ENCODE data around the gene NLK. TPM values are rescaled to one million over a fixed set of nuclear protein-coding genes. Genes with fewer than 3 reads are reported as not detected.
A peak's percentile ranks its signal among the peaks of the same experiment; 100 is the strongest.

The NLK gene
- total RNA-seq, 1 donor from 2014 or later, result 30.6 TPM

DNA sequence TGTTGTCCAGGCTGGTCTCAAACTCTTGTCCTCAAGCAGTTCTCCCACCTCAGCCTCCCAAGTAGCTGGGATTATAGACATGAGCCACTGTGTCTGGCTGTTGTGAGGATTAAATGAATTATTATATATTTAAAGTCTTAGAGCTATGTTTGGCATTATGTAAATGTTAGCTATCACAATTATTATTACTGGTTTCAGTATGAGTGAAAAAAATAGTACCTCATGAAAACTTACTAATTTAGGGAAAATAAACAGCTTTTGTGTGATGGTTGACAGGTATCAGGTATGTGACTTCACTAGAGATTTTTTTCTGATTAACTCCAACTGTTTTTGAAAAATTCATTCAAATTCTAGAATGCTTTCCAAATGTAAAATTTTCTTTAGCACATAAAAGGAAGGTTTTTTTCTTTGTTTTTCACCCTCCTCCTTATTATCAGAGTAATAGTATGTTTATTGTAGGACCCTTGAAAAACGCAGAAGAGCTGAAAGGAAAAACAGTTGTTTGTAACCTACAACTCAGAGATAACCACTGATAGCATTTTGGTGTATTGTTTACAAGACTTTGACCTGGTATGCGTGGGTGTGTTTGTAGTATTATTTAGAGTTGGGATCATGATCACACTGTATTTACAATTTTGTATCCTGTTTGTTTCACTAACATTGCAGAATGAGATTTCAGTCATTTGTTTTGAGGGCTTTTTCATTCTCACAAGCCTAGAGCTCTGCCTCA is 13.2 kb downstream of the NLK start:
- H3K27me3 ChIP-seq (ENCODE audit: insufficient read depth, low read length), result no peaks in the 10 kb centered on the region
- no peak for DNase-seq (ENCODE audit: low read depth)
- FAIRE-seq, result no peak
- H3K36me3 Mint-ChIP-seq (ENCODE audit: low read depth, unreplicated experiment), result peaks cover 3% of the 10 kb centered on the region
- TF ChIP-seq, protein P1, sequence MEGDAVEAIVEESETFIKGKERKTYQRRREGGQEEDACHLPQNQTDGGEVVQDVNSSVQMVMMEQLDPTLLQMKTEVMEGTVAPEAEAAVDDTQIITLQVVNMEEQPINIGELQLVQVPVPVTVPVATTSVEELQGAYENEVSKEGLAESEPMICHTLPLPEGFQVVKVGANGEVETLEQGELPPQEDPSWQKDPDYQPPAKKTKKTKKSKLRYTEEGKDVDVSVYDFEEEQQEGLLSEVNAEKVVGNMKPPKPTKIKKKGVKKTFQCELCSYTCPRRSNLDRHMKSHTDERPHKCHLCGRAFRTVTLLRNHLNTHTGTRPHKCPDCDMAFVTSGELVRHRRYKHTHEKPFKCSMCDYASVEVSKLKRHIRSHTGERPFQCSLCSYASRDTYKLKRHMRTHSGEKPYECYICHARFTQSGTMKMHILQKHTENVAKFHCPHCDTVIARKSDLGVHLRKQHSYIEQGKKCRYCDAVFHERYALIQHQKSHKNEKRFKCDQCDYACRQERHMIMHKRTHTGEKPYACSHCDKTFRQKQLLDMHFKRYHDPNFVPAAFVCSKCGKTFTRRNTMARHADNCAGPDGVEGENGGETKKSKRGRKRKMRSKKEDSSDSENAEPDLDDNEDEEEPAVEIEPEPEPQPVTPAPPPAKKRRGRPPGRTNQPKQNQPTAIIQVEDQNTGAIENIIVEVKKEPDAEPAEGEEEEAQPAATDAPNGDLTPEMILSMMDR (IDR thresholded peaks at IDR 0.05; ENCODE audit: insufficient read depth, low read depth, low read length), result no peak
- no peak for TF ChIP-seq EZH2 (IDR thresholded peaks at IDR 0.05; ENCODE audit: insufficient read depth, low read length)
- no peak overlapping the region for H3K4me3 Mint-ChIP-seq (ENCODE audit: unreplicated experiment)
- no peaks in the 10 kb centered on the region for H3K27me3 Mint-ChIP-seq (ENCODE audit: low read depth, unreplicated experiment)
- H3K9me3 ChIP-seq (ENCODE audit: insufficient read depth, low read depth, low read length), result no peaks in the 10 kb centered on the region
- H2AFZ ChIP-seq (ENCODE audit: low read depth, low read length), result no peak overlapping the region
- H3K27ac Mint-ChIP-seq (ENCODE audit: unreplicated experiment), result no peak overlapping the region
- H3K4me1 Mint-ChIP-seq (ENCODE audit: low read depth, unreplicated experiment), result peaks cover 23% of the 10 kb centered on the region
- no peak overlapping the region for H3K4me2 ChIP-seq (ENCODE audit: low read length)
- no peaks in the 10 kb centered on the region for H3K9me3 Mint-ChIP-seq (ENCODE audit: unreplicated experiment)
- H3K27ac ChIP-seq (ENCODE audit: low read depth, low read length), result no peak overlapping the region
- peaks cover 5% of the 10 kb centered on the region for H3K4me1 ChIP-seq (ENCODE audit: insufficient read depth, low read length)
- no peak overlapping the region for H3K9ac ChIP-seq (ENCODE audit: low read length)
- peaks cover 98% of the 10 kb centered on the region for H3K79me2 ChIP-seq (ENCODE audit: insufficient read depth, low read length)
- H3K4me3 ChIP-seq (ENCODE audit: insufficient read depth, low read depth, low read length), result no peak overlapping the region
- peaks cover 82% of the 10 kb centered on the region for H4K20me1 ChIP-seq (ENCODE audit: insufficient read depth, low read length)
- H3K36me3 ChIP-seq (ENCODE audit: insufficient read depth, low read length), result no peaks in the 10 kb centered on the region

DNA sequence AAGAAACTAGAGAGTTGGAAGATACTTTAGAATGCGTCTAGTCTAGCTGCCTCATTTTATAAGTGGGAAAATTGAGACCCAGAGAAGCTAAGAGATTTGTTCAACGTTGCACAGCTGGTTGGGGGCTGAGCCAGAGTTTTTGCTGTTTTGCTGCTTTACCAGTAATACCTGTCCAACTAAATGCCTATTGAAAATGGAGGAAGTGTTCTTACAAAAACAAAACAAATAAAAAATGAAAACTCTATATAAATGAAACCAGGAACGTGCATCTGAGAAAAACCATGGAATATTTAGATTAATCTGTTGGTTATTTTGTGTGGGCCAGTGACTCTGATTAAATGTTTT is 13.8 kb downstream of the NLK start:
- H3K79me2 ChIP-seq (ENCODE audit: insufficient read depth, low read length), result peaks cover 98% of the 10 kb centered on the region
- H3K27me3 Mint-ChIP-seq (ENCODE audit: low read depth, unreplicated experiment), result no peaks in the 10 kb centered on the region
- H3K9me3 Mint-ChIP-seq (ENCODE audit: unreplicated experiment), result no peaks in the 10 kb centered on the region
- no peaks in the 10 kb centered on the region for H3K36me3 ChIP-seq (ENCODE audit: insufficient read depth, low read length)
- no peak for DNase-seq (ENCODE audit: low read depth)
- H3K4me3 ChIP-seq (ENCODE audit: insufficient read depth, low read depth, low read length), result no peak overlapping the region
- no peak overlapping the region for H3K27ac Mint-ChIP-seq (ENCODE audit: unreplicated experiment)
- peaks cover 3% of the 10 kb centered on the region for H3K36me3 Mint-ChIP-seq (ENCODE audit: low read depth, unreplicated experiment)
- peaks cover 5% of the 10 kb centered on the region for H3K4me1 ChIP-seq (ENCODE audit: insufficient read depth, low read length)
- H2AFZ ChIP-seq (ENCODE audit: low read depth, low read length), result no peak overlapping the region
- H3K9me3 ChIP-seq (ENCODE audit: insufficient read depth, low read depth, low read length), result no peaks in the 10 kb centered on the region
- H3K4me1 Mint-ChIP-seq (ENCODE audit: low read depth, unreplicated experiment), result peaks cover 23% of the 10 kb centered on the region
- no peak for FAIRE-seq
- H3K27me3 ChIP-seq (ENCODE audit: insufficient read depth, low read length), result no peaks in the 10 kb centered on the region
- no peak overlapping the region for H3K4me3 Mint-ChIP-seq (ENCODE audit: unreplicated experiment)
- no peak for TF ChIP-seq EZH2 (IDR thresholded peaks at IDR 0.05; ENCODE audit: insufficient read depth, low read length)
- TF ChIP-seq, protein P1 (IDR thresholded peaks at IDR 0.05; ENCODE audit: insufficient read depth, low read depth, low read length), result no peak
- H4K20me1 ChIP-seq (ENCODE audit: insufficient read depth, low read length), result peaks cover 83% of the 10 kb centered on the region
- H3K9ac ChIP-seq (ENCODE audit: low read length), result no peak overlapping the region
- H3K4me2 ChIP-seq (ENCODE audit: low read length), result no peak overlapping the region
- H3K27ac ChIP-seq (ENCODE audit: low read depth, low read length), result no peak overlapping the region

DNA sequence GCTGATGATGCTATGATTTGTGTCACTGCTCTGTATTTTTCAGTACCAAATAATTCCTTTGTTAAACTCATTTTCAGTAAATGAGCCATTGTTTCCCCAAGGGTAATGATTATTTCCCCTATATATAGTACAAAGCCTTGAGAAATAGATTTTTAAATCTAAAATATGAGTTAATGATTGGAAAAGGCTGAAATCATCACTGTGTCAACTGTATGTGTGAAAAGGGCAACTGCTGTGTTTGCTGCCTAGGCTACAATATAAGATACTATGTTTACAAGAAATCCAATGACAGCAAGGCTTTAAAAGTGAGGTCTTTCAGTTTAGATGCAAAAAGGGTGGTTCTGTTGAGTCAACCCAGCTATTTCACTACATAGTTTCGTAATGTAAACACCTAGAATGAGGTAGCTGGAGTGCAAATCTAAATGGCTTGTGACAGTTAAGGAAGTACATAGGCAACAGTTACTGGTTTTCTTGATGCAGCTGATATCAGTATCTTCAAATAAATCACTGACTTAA is 15.3 kb downstream of the NLK start:
- H3K4me1 ChIP-seq (ENCODE audit: insufficient read depth, low read length), result peaks cover 5% of the 10 kb centered on the region
- H4K20me1 ChIP-seq (ENCODE audit: insufficient read depth, low read length), result peaks cover 82% of the 10 kb centered on the region
- H3K27ac ChIP-seq (ENCODE audit: low read depth, low read length), result no peak overlapping the region
- no peak overlapping the region for H3K9ac ChIP-seq (ENCODE audit: low read length)
- no peaks in the 10 kb centered on the region for H3K27me3 Mint-ChIP-seq (ENCODE audit: low read depth, unreplicated experiment)
- peaks cover 19% of the 10 kb centered on the region for H3K4me1 Mint-ChIP-seq (ENCODE audit: low read depth, unreplicated experiment)
- no peaks in the 10 kb centered on the region for H3K27me3 ChIP-seq (ENCODE audit: insufficient read depth, low read length)
- H3K4me3 ChIP-seq (ENCODE audit: insufficient read depth, low read depth, low read length), result no peak overlapping the region
- H3K9me3 Mint-ChIP-seq (ENCODE audit: unreplicated experiment), result no peaks in the 10 kb centered on the region
- no peaks in the 10 kb centered on the region for H3K9me3 ChIP-seq (ENCODE audit: insufficient read depth, low read depth, low read length)
- peaks cover 3% of the 10 kb centered on the region for H3K36me3 Mint-ChIP-seq (ENCODE audit: low read depth, unreplicated experiment)
- no peak overlapping the region for H2AFZ ChIP-seq (ENCODE audit: low read depth, low read length)
- peak; percentile 55 for DNase-seq (ENCODE audit: low read depth)
- H3K4me2 ChIP-seq (ENCODE audit: low read length), result no peak overlapping the region
- H3K4me3 Mint-ChIP-seq (ENCODE audit: unreplicated experiment), result no peak overlapping the region
- H3K79me2 ChIP-seq (ENCODE audit: insufficient read depth, low read length), result peaks cover 96% of the 10 kb centered on the region
- FAIRE-seq, result no peak
- no peaks in the 10 kb centered on the region for H3K36me3 ChIP-seq (ENCODE audit: insufficient read depth, low read length)
- no peak for TF ChIP-seq EZH2 (IDR thresholded peaks at IDR 0.05; ENCODE audit: insufficient read depth, low read length)
- TF ChIP-seq, protein P1 (IDR thresholded peaks at IDR 0.05; ENCODE audit: insufficient read depth, low read depth, low read length), result no peak
- H3K27ac Mint-ChIP-seq (ENCODE audit: unreplicated experiment), result no peak overlapping the region

Data from astrocyte (in vitro differentiated cells and primary cell).